ENCODE results near the gene BTBD8. TPM values are rescaled to one million over a fixed set of nuclear protein-coding genes. Genes with fewer than 3 reads are reported as not detected.

BTBD8 gene
- total RNA-seq, 1 donor from 2014 or later: 0.51 TPM

GRCh38 chr1:92194511-92194910 lies 114.4 kb downstream of the BTBD8 start:
- no peak overlapping the region for H3K27ac Mint-ChIP-seq
- ChIA-PET CTCF (no interaction called here), POLR2A (no interaction called here)
- DNase-seq (no peak), ATAC-seq (ENCODE audit: low read depth) (no peak)
- H3K27me3 Mint-ChIP-seq: no peaks in the 10 kb centered on the region
- no peak overlapping the region for H3K4me3 Mint-ChIP-seq
- H3K4me1 Mint-ChIP-seq: no peaks in the 10 kb centered on the region
- no peak for TF ChIP-seq CTCF (IDR thresholded peaks at IDR 0.05)
- no peaks in the 10 kb centered on the region for H3K9me3 Mint-ChIP-seq
- H3K36me3 Mint-ChIP-seq (ENCODE audit: low read depth): no peaks in the 10 kb centered on the region
- intact Hi-C loops (cut with micrococcal nuclease): no loop called here

- H3K27me3 Mint-ChIP-seq: no peaks in the 10 kb centered on the region
- DNase-seq: no peak
- TF ChIP-seq CTCF (IDR thresholded peaks at IDR 0.05): no peak
- no peaks in the 10 kb centered on the region for H3K36me3 Mint-ChIP-seq (ENCODE audit: low read depth)
- H3K4me3 Mint-ChIP-seq: no peak overlapping the region
- no peak for ATAC-seq (ENCODE audit: low read depth)
- ChIA-PET POLR2A (no interaction called here), CTCF (no interaction called here)
- H3K4me1 Mint-ChIP-seq: no peaks in the 10 kb centered on the region
- intact Hi-C loops (cut with micrococcal nuclease): no loop called here
- no peak overlapping the region for H3K27ac Mint-ChIP-seq
- no peaks in the 10 kb centered on the region for H3K9me3 Mint-ChIP-seq
These were observed 121.8 kb downstream of the BTBD8 start for GRCh38 chr1:92201973-92202372.

GRCh38 chr1:92203105-92203504 lies 123.0 kb downstream of the BTBD8 start:
- intact Hi-C loops (cut with micrococcal nuclease): no loop called here
- CTCF ChIA-PET: no interaction called here
- Mint-ChIP-seq H3K36me3 (ENCODE audit: low read depth) (no peaks in the 10 kb centered on the region), H3K4me1 (no peaks in the 10 kb centered on the region), H3K27me3 (no peaks in the 10 kb centered on the region), H3K4me3 (no peak overlapping the region), H3K9me3 (no peaks in the 10 kb centered on the region), H3K27ac (no peak overlapping the region)
- TF ChIP-seq CTCF (IDR thresholded peaks at IDR 0.05): no peak
- DNase-seq (no peak), ATAC-seq (ENCODE audit: low read depth) (no peak)
- POLR2A ChIA-PET: no interaction called here

- Mint-ChIP-seq H3K27me3 (peaks cover 6% of the 10 kb centered on the region), H3K27ac (no peak overlapping the region), H3K36me3 (ENCODE audit: low read depth) (no peaks in the 10 kb centered on the region), H3K4me1 (no peaks in the 10 kb centered on the region), H3K9me3 (no peaks in the 10 kb centered on the region), H3K4me3 (no peak overlapping the region)
- ATAC-seq (ENCODE audit: low read depth): no peak
- ChIA-PET POLR2A (interaction anchor here (0.5 kb wide), 1 partner anchor 354 kb away, joined by 3 read pairs; no protein-coding TSS in a partner anchor), CTCF (no interaction called here)
- DNase-seq: no peak
- no peak for TF ChIP-seq CTCF (IDR thresholded peaks at IDR 0.05)
- intact Hi-C loops (cut with micrococcal nuclease): no loop called here
These were observed 130.6 kb downstream of the BTBD8 start for GRCh38 chr1:92210701-92211100.

GRCh38 chr1:92211166-92211565 lies 131.0 kb downstream of the BTBD8 start:
- intact Hi-C loops (cut with micrococcal nuclease): no loop called here
- Mint-ChIP-seq H3K27me3 (peaks cover 9% of the 10 kb centered on the region), H3K36me3 (ENCODE audit: low read depth) (no peaks in the 10 kb centered on the region), H3K4me1 (no peaks in the 10 kb centered on the region), H3K9me3 (no peaks in the 10 kb centered on the region), H3K4me3 (no peak overlapping the region), H3K27ac (no peak overlapping the region)
- TF ChIP-seq CTCF (IDR thresholded peaks at IDR 0.05): no peak
- DNase-seq (no peak), ATAC-seq (ENCODE audit: low read depth) (no peak)
- CTCF ChIA-PET: no interaction called here
- POLR2A ChIA-PET: interaction anchor here (0.5 kb wide), 1 partner anchor 353 kb away, joined by 3 read pairs; no protein-coding TSS in a partner anchor
